Right lung (tissue), 10 donors: ENCODE results near the gene SPPL2B. TPM values are rescaled to one million over a fixed set of nuclear protein-coding genes. Genes with fewer than 3 reads are reported as not detected.
"Not testable (repeated sequence)": the region's sequence is repeated elsewhere in the genome, so short reads cannot be mapped to it uniquely, and the experiment has no call there.

Experiments
- DNase-seq, 2 donors: peaks; one replicate each; pipeline ENCODE4 v3.0.0-alpha.2; 2013
- long read RNA-seq, 8 donors: transcript quantifications; one replicate each; lab custom pipeline, GENCODE V29; 2026
- polyA plus RNA-seq, 5 donors: library from polyadenylated mRNA; unstranded; fragments of 120-200 nt; gene quantifications; one replicate each; pipeline versions ENCODE4 v1.2.1 to v1.2.3, GENCODE V29; 2013; ENCODE audit warnings: inconsistent platforms in 1 of 5, low replicate concordance in 1 of 5; ENCODE audit not compliant: insufficient read length in 5 of 5, insufficient read depth in 1 of 5

Gene SPPL2B
- polyA plus RNA-seq, result 100 to 1,000 TPM in 1 of 5 donors, 10 to 100 TPM in 4; 45.4 to 107 (median 76.0) TPM
- long read RNA-seq, donor 1, transcript SPPL2B-209 (15 exons, 3,456 nt), result major isoform, 5 of 15 reads
- long read RNA-seq, donor 1, partial matches to known transcripts, result 6 of 15 reads
- long read RNA-seq, donor 1, other reads (novel, unspliced or antisense), result 0 of 15 reads
- long read RNA-seq, donor 2, transcript SPPL2B-209 (15 exons, 3,456 nt), result major isoform, 6 of 8 reads
- long read RNA-seq, donor 2, partial matches to known transcripts, result 0 of 8 reads
- long read RNA-seq, donor 2, other reads (novel, unspliced or antisense), result 0 of 8 reads
- long read RNA-seq, donor 3, transcript SPPL2B-209 (15 exons, 3,456 nt), result major isoform, 5 of 14 reads
- long read RNA-seq, donor 3, partial matches to known transcripts, result 9 of 14 reads
- long read RNA-seq, donor 3, other reads (novel, unspliced or antisense), result 0 of 14 reads
- long read RNA-seq, donor 4, partial matches to known transcripts, result 0 of 3 reads
- long read RNA-seq, donor 4, other reads (novel, unspliced or antisense), result 0 of 3 reads
- long read RNA-seq, donor 5, partial matches to known transcripts, result 5 of 14 reads
- long read RNA-seq, donor 5, other reads (novel, unspliced or antisense), result 0 of 14 reads
- long read RNA-seq, donor 6, transcript SPPL2B-209 (15 exons, 3,456 nt), result major isoform, 7 of 26 reads
- long read RNA-seq, donor 6, partial matches to known transcripts, result 16 of 26 reads
- long read RNA-seq, donor 6, other reads (novel, unspliced or antisense), result 0 of 26 reads
- long read RNA-seq, donor 7, transcript SPPL2B-209 (15 exons, 3,456 nt), result major isoform, 8 of 18 reads
- long read RNA-seq, donor 7, partial matches to known transcripts, result 9 of 18 reads
- long read RNA-seq, donor 7, other reads (novel, unspliced or antisense), result 0 of 18 reads
- long read RNA-seq, donor 8, partial matches to known transcripts, result 0 of 4 reads
- long read RNA-seq, donor 8, other reads (novel, unspliced or antisense), result 0 of 4 reads

- DNase-seq, result peak; percentile 92 to 93
Measured at GRCh38 chr19:2328401-2329148, at the start of gene SPPL2B, which contains the start of gene LSM7. TSS of gene SPPL2B (plus strand) at chr19:2328684. CDS start at chr19:2328710, 26 bp downstream. TSS of gene LSM7 (minus strand) at chr19:2328586. CDS start at chr19:2328566, 20 bp downstream.

- DNase-seq, result no peak
Measured at GRCh38 chr19:2280633-2281264, 47.7 kb upstream of the SPPL2B start.

GRCh38 chr19:2281265-2282061, 47.0 kb upstream of the SPPL2B start:
- not testable (repeated sequence) for DNase-seq

GRCh38 chr19:2282062-2282861, 46.2 kb upstream of the SPPL2B start, which contains the start of gene PEAK3:
TSS of gene PEAK3 (minus strand) at chr19:2282175. CDS start at chr19:2280931, 1,244 bp downstream.
- peak in 1 of 2 donors; percentile 48 for DNase-seq

- DNase-seq, result no peak
Measured at GRCh38 chr19:2282862-2283237, 45.6 kb upstream of the SPPL2B start.

GRCh38 chr19:2283835-2284507, 44.5 kb upstream of the SPPL2B start:
- DNase-seq, result no peak

- no peak for DNase-seq
Measured at GRCh38 chr19:2286402-2287140, 41.9 kb upstream of the SPPL2B start.

GRCh38 chr19:2287585-2288337, 40.7 kb upstream of the SPPL2B start:
- no peak for DNase-seq

GRCh38 chr19:2288338-2288817, 40.1 kb upstream of the SPPL2B start:
- DNase-seq, result no peak

- no peak for DNase-seq
Measured at GRCh38 chr19:2288818-2289713, 39.4 kb upstream of the SPPL2B start.

- no peak for DNase-seq
Measured at GRCh38 chr19:2289714-2290435, 38.6 kb upstream of the SPPL2B start.

GRCh38 chr19:2290441-2291184, 37.9 kb upstream of the SPPL2B start:
- no peak for DNase-seq

GRCh38 chr19:2291185-2291751, 37.2 kb upstream of the SPPL2B start:
- DNase-seq, result no peak
